Liver (tissue), 9 donors: ENCODE data around the gene CASR. TPM values are rescaled to one million over a fixed set of nuclear protein-coding genes. Genes with fewer than 3 reads are reported as not detected.
A peak's percentile ranks its signal among the peaks of the same experiment; 100 is the strongest.

ENCODE experiments used
- DNase-seq: peaks from one replicate; pipeline ENCODE4 v3.0.0-alpha.2; 2017; ENCODE audit warnings: low spot score
- H3K27ac ChIP-seq, 2 donors: one replicate each; pipeline ENCODE4 v1.7.0; 2013; ENCODE audit warnings: inconsistent platforms in 2 of 2, low read length in 2 of 2, control low read depth in 1 of 2, low read depth in 1 of 2, mild to moderate bottlenecking in 1 of 2
- H3K27me3 ChIP-seq, 4 donors: one replicate each; pipeline versions ENCODE4 v1.6.1 to v1.7.0; 2013; ENCODE audit warnings: low read length in 3 of 4, inconsistent platforms in 1 of 4, mild to moderate bottlenecking in 1 of 4, moderate library complexity in 1 of 4; ENCODE audit not compliant: control insufficient read depth in 4 of 4, insufficient read depth in 4 of 4
- H3K36me3 ChIP-seq, 4 donors: one replicate each; pipeline versions ENCODE4 v1.6.1 to v1.7.0; 2013; ENCODE audit warnings: low read length in 3 of 4, mild to moderate bottlenecking in 3 of 4, low read depth in 1 of 4, moderate library complexity in 1 of 4; ENCODE audit not compliant: control insufficient read depth in 4 of 4, insufficient read depth in 3 of 4
- H3K4me1 ChIP-seq, 4 donors: one replicate each; pipeline versions ENCODE4 v1.6.1 to v1.7.0; 2013; ENCODE audit warnings: low read length in 3 of 4, mild to moderate bottlenecking in 3 of 4, moderate library complexity in 1 of 4; ENCODE audit not compliant: control insufficient read depth in 4 of 4, insufficient read depth in 4 of 4
- H3K4me3 ChIP-seq, 3 donors: one replicate each; pipeline versions ENCODE4 v1.6.1 to v1.7.0; 2013; ENCODE audit warnings: low read length in 3 of 3, control low read depth in 1 of 3, low read depth in 1 of 3, mild to moderate bottlenecking in 1 of 3
- H3K9ac ChIP-seq, 2 donors: one replicate each; pipeline ENCODE4 v1.7.0; 2013; ENCODE audit warnings: low read length in 2 of 2, mild to moderate bottlenecking in 2 of 2, moderate library complexity in 2 of 2, control low read depth in 1 of 2, low read depth in 1 of 2
- H3K9me3 ChIP-seq, 4 donors: one replicate each; pipeline versions ENCODE4 v1.6.1 to v1.7.0; 2013; ENCODE audit warnings: low read length in 3 of 4; ENCODE audit not compliant: control insufficient read depth in 4 of 4
- ATF3 ChIP-seq: IDR thresholded peaks from 2 replicates; pipeline ENCODE4 v1.6.1; 2016; ENCODE audit warnings: antibody characterized with exemption
- EGR1 ChIP-seq, 2 donors: IDR thresholded peaks; 2 replicates each; pipeline ENCODE4 v1.6.1; 2016 to 2018; ENCODE audit warnings: antibody characterized with exemption in 2 of 2, low read depth in 2 of 2
- FOXA1 ChIP-seq: IDR thresholded peaks from 2 replicates; pipeline ENCODE4 v1.6.1; 2016; ENCODE audit warnings: antibody characterized with exemption
- FOXA2 ChIP-seq: IDR thresholded peaks from 2 replicates; pipeline ENCODE4 v1.6.1; 2016; ENCODE audit warnings: antibody characterized with exemption
- GABPA ChIP-seq, 2 donors: IDR thresholded peaks in 1 of 2; conservative IDR thresholded peaks in 1 of 2; 2 replicates each; pipeline ENCODE4 v1.6.1; 2016; ENCODE audit warnings: antibody characterized with exemption in 2 of 2, mild to moderate bottlenecking in 1 of 2, moderate library complexity in 1 of 2
- HNF4A ChIP-seq, 2 donors: conservative IDR thresholded peaks; 2 replicates each; pipeline ENCODE4 v1.6.1; 2016; ENCODE audit warnings: antibody characterized with exemption in 2 of 2, mild to moderate bottlenecking in 2 of 2
- HNF4G ChIP-seq: IDR thresholded peaks from 2 replicates; pipeline ENCODE4 v1.6.1; 2016; ENCODE audit warnings: antibody characterized with exemption
- JUND ChIP-seq, 2 donors: IDR thresholded peaks; 2 replicates each; pipeline ENCODE4 v1.6.1; 2016; ENCODE audit warnings: antibody characterized with exemption in 2 of 2
- MAX ChIP-seq: IDR thresholded peaks from 2 replicates; pipeline ENCODE4 v1.6.1; 2016; ENCODE audit warnings: antibody characterized with exemption
- NR2F2 ChIP-seq: IDR thresholded peaks from 2 replicates; pipeline ENCODE4 v1.6.1; 2016; ENCODE audit warnings: antibody characterized with exemption
- RAD21 ChIP-seq, 2 donors: IDR thresholded peaks; 2 replicates each; pipeline ENCODE4 v1.6.1; 2016; ENCODE audit warnings: antibody characterized with exemption in 2 of 2, mild to moderate bottlenecking in 2 of 2
- RXRA ChIP-seq, 2 donors: IDR thresholded peaks; 2 replicates each; pipeline ENCODE4 v1.6.1; 2017 to 2018; ENCODE audit warnings: antibody characterized with exemption in 2 of 2, mild to moderate bottlenecking in 1 of 2
- SP1 ChIP-seq: IDR thresholded peaks from 2 replicates; pipeline ENCODE4 v1.6.1; 2018; ENCODE audit warnings: antibody characterized with exemption, mild to moderate bottlenecking
- TAF1 ChIP-seq: conservative IDR thresholded peaks from 2 replicates; pipeline ENCODE4 v1.6.1; 2016; ENCODE audit warnings: antibody characterized with exemption, mild to moderate bottlenecking
- YY1 ChIP-seq: IDR thresholded peaks from 2 replicates; pipeline ENCODE4 v1.6.1; 2016; ENCODE audit warnings: antibody characterized with exemption, mild to moderate bottlenecking
- ZBTB33 ChIP-seq: IDR thresholded peaks from 2 replicates; pipeline ENCODE4 v1.6.1; 2016; ENCODE audit warnings: antibody characterized with exemption
- WGBS: extraction: QIAGEN DNeasy Blood & Tissue Kit; methylation state at CpG from one replicate; pipeline ENCODE4 v1.1.7; 2013; 5-methylcytosine and 5-hydroxymethylcytosine counted together
- polyA plus RNA-seq, 2 donors: library from polyadenylated mRNA; stranded (reverse) in 1 of 2; unstranded in 1 of 2; fragments of 200-250 nt in 1 of 2; fragments of >200 nt in 1 of 2; fragmentation: Nextera tagmentation in 1 of 2; extraction: Ambion mirVana in 1 of 2; gene quantifications; one replicate each; pipeline versions ENCODE4 v1.2.1 to v1.2.3, GENCODE V29; 2013 to 2015
- total RNA-seq, 2 donors: library from RNA; depleted of rRNA; stranded (reverse); fragments of >200 nt; gene quantifications; one replicate each; pipeline ENCODE4 v1.2.3, GENCODE V29; 2014
- TF ChIP-seq, protein P1 (sequence below): fragments of 150-350 bp; IDR thresholded peaks from 2 replicates; pipeline ENCODE4 v1.5.1; 2017; ENCODE audit warnings: improper control_type of control experiment, low read depth, low read length; ENCODE audit not compliant: missing input control
- TF ChIP-seq, protein P2 (sequence below): IDR thresholded peaks from 2 replicates; pipeline ENCODE4 v1.6.1; 2016; ENCODE audit warnings: antibody characterized with exemption, mild to moderate bottlenecking
- donor health status: healthy.
- donor health status: healthy.
- donor health status: healthy.
- donor health status: healthy.
- donor health status: healthy.

The CASR gene
- total and polyA plus RNA-seq, 4 donors: 0.05 to 0.29 (median 0.14) TPM

- Histone ChIP-seq H3K4me1 (peaks cover 0 to 5% (median 4%) of the 10 kb centered on the region in 4 donors), H3K9ac (no peak overlapping the region), H3K4me3 (no peak overlapping the region), H3K27ac (no peak overlapping the region), H3K9me3 (no peaks in the 10 kb centered on the region), H3K36me3 (no peaks in the 10 kb centered on the region), H3K27me3 (no peaks in the 10 kb centered on the region)
- DNase-seq: peak; percentile 48
- WGBS: 6% methylated on average over 7 of the region's 7 CpGs
- peak; percentile 18 for TF ChIP-seq YY1
- TF ChIP-seq RAD21 (IDR thresholded peaks at IDR 0.05): peak; percentile 86 to 88
- no peak for TF ChIP-seq ZBTB33
- peak; percentile 55 to 56 for TF ChIP-seq RXRA (IDR thresholded peaks at IDR 0.05)
- TF ChIP-seq JUND (IDR thresholded peaks at IDR 0.05): peak; percentile 47 to 55
- no peak for TF ChIP-seq GABPA (IDR thresholded peaks at IDR 0.05 in 1 of 2, conservative IDR thresholded peaks at IDR 0.05 in 1 of 2)
- TF ChIP-seq ATF3: no peak
- no peak for TF ChIP-seq EGR1 (IDR thresholded peaks at IDR 0.05; ENCODE audit: low read depth in 2 of 2)
- TF ChIP-seq HNF4A (conservative IDR thresholded peaks at IDR 0.05): peak; percentile 8 to 48
- TF ChIP-seq MAX: no peak
- TF ChIP-seq HNF4G: no peak
- no peak for TF ChIP-seq NR2F2
- no peak for TF ChIP-seq FOXA1
- no peak for TF ChIP-seq TAF1
- TF ChIP-seq, protein P1, sequence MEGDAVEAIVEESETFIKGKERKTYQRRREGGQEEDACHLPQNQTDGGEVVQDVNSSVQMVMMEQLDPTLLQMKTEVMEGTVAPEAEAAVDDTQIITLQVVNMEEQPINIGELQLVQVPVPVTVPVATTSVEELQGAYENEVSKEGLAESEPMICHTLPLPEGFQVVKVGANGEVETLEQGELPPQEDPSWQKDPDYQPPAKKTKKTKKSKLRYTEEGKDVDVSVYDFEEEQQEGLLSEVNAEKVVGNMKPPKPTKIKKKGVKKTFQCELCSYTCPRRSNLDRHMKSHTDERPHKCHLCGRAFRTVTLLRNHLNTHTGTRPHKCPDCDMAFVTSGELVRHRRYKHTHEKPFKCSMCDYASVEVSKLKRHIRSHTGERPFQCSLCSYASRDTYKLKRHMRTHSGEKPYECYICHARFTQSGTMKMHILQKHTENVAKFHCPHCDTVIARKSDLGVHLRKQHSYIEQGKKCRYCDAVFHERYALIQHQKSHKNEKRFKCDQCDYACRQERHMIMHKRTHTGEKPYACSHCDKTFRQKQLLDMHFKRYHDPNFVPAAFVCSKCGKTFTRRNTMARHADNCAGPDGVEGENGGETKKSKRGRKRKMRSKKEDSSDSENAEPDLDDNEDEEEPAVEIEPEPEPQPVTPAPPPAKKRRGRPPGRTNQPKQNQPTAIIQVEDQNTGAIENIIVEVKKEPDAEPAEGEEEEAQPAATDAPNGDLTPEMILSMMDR: peak; percentile 83
- no peak for TF ChIP-seq FOXA2
- TF ChIP-seq SP1: no peak
These were observed 75.4 kb downstream of the CASR start for GRCh38 chr3:122258757-122259371.

DNA sequence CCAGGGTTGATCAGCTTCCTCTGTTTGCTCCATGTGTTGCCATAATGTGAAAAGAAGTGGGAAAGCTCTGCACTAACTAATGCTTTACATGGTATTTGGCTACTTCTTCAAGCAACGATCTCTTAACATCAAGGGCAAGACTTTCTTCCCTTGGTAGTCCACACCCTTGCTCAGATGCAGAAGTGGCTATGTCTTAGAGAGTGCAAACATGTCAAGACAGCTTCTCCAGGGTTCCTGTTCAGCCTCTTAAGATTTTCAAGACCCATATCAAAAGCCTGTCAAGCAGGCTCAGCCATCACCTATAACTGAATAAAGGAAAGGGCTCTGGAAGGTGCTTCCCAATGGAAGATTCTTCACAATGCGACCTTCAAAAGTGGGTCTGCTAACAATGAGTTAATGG is 76.7 kb downstream of the CASR start:
- Histone ChIP-seq H3K27ac (no peak overlapping the region), H3K36me3 (no peaks in the 10 kb centered on the region), H3K9ac (no peak overlapping the region), H3K27me3 (peaks cover 0 to 3% (median 0%) of the 10 kb centered on the region in 4 donors), H3K9me3 (no peaks in the 10 kb centered on the region), H3K4me3 (no peak overlapping the region), H3K4me1 (peaks cover 0 to 5% (median 3%) of the 10 kb centered on the region in 4 donors)
- WGBS: 83% methylated on average over 2 of the region's 2 CpGs
- no peak for DNase-seq
- TF ChIP-seq HNF4G (no peak), JUND (IDR thresholded peaks at IDR 0.05) (no peak), SP1 (no peak), NR2F2 (no peak), RAD21 (IDR thresholded peaks at IDR 0.05) (no peak), TAF1 (no peak), ATF3 (no peak), FOXA1 (no peak), EGR1 (IDR thresholded peaks at IDR 0.05; ENCODE audit: low read depth in 2 of 2) (no peak), HNF4A (conservative IDR thresholded peaks at IDR 0.05) (no peak), FOXA2 (no peak), GABPA (IDR thresholded peaks at IDR 0.05 in 1 of 2, conservative IDR thresholded peaks at IDR 0.05 in 1 of 2) (no peak), YY1 (no peak), MAX (no peak), RXRA (IDR thresholded peaks at IDR 0.05) (no peak)
- TF ChIP-seq, protein P1: no peak
- TF ChIP-seq, protein P2, sequence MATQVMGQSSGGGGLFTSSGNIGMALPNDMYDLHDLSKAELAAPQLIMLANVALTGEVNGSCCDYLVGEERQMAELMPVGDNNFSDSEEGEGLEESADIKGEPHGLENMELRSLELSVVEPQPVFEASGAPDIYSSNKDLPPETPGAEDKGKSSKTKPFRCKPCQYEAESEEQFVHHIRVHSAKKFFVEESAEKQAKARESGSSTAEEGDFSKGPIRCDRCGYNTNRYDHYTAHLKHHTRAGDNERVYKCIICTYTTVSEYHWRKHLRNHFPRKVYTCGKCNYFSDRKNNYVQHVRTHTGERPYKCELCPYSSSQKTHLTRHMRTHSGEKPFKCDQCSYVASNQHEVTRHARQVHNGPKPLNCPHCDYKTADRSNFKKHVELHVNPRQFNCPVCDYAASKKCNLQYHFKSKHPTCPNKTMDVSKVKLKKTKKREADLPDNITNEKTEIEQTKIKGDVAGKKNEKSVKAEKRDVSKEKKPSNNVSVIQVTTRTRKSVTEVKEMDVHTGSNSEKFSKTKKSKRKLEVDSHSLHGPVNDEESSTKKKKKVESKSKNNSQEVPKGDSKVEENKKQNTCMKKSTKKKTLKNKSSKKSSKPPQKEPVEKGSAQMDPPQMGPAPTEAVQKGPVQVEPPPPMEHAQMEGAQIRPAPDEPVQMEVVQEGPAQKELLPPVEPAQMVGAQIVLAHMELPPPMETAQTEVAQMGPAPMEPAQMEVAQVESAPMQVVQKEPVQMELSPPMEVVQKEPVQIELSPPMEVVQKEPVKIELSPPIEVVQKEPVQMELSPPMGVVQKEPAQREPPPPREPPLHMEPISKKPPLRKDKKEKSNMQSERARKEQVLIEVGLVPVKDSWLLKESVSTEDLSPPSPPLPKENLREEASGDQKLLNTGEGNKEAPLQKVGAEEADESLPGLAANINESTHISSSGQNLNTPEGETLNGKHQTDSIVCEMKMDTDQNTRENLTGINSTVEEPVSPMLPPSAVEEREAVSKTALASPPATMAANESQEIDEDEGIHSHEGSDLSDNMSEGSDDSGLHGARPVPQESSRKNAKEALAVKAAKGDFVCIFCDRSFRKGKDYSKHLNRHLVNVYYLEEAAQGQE: no peak
